Esophagus muscularis mucosa (tissue), 4 donors: ENCODE data around the gene BRINP1. TPM values are rescaled to one million over a fixed set of nuclear protein-coding genes. Genes with fewer than 3 reads are reported as not detected.

Experiments
- DNase-seq: peaks from one replicate; pipeline ENCODE4 v3.0.0-alpha.2; 2017; ENCODE audit errors: extremely low spot score
- H3K27ac ChIP-seq, 4 donors: fragments of 200-600 bp; sonication (generic); replicated peaks in 1 of 4; 1 replicate in 3 of 4; 2 replicates in 1 of 4; pipeline ENCODE4 v1.5.1; 2016 to 2019; ENCODE audit warnings: mild to moderate bottlenecking in 1 of 4
- H3K27me3 ChIP-seq, 4 donors: fragments of 200-600 bp; sonication (generic); one replicate each; pipeline versions ENCODE4 v1.5.1 to v1.6.0; 2016 to 2019
- H3K36me3 ChIP-seq, 4 donors: fragments of 200-600 bp; sonication (generic); one replicate each; pipeline ENCODE4 v1.5.1; 2016 to 2019
- H3K4me1 ChIP-seq, 4 donors: fragments of 200-600 bp; sonication (generic); one replicate each; pipeline ENCODE4 v1.5.1; 2016 to 2019
- H3K4me3 ChIP-seq, 4 donors: fragments of 200-600 bp; sonication (generic); 1 replicate in 2 of 4; 2 replicates in 2 of 4; pipeline ENCODE4 v1.5.1; 2016 to 2019; ENCODE audit warnings: mild to moderate bottlenecking in 4 of 4, moderate library complexity in 1 of 4
- H3K9me3 ChIP-seq, 4 donors: fragments of 200-600 bp; sonication (generic); 1 replicate in 3 of 4; 2 replicates in 1 of 4; pipeline ENCODE4 v1.5.1; 2016 to 2019
- CTCF ChIP-seq, 3 experiments: fragments of 200-600 bp in 2 of 3; fragments of 450-650 bp in 1 of 3; sonication (generic) in 2 of 3; IDR thresholded peaks; one replicate each; pipeline ENCODE4 v1.5.1; 2017 to 2019; ENCODE audit warnings: antibody characterized with exemption in 3 of 3, mild to moderate bottlenecking in 2 of 3, moderate library complexity in 1 of 3
- EP300 ChIP-seq: sonication (generic); formaldehyde crosslinking; IDR thresholded peaks from one replicate; pipeline ENCODE4 v1.6.1; 2017; ENCODE audit warnings: antibody characterized with exemption
- POLR2A ChIP-seq: fragments of 450-650 bp; IDR thresholded peaks from one replicate; pipeline ENCODE4 v1.6.1; 2017; ENCODE audit warnings: antibody characterized with exemption, moderate library complexity, mild to moderate bottlenecking, low read depth
- POLR2AphosphoS5 ChIP-seq, 2 donors: sonication (generic); formaldehyde crosslinking; IDR thresholded peaks; one replicate each; pipeline ENCODE4 v1.6.1; 2017; ENCODE audit warnings: antibody characterized with exemption in 2 of 2
- WGBS: methylation state at CpG from one replicate; pipeline ENCODE4 v1.1.5; 2018; 5-methylcytosine and 5-hydroxymethylcytosine counted together
- intact Hi-C: fragments of 100-400 bp; cut with DNase I; formaldehyde crosslinking; loops from one replicate; pipeline ENCODE4 v1.15.1; 2023
- total RNA-seq, 4 donors: library from RNA; depleted of rRNA; stranded (reverse); fragments of >200 nt; gene quantifications; one replicate each; pipeline versions ENCODE4 v1.1.0 to v1.2.1, GENCODE V29; 2016

Gene BRINP1
- total RNA-seq, 4 donors from 2014 or later, result not detected

GRCh38 chr9:119184265-119184936 is 184.8 kb downstream of the BRINP1 start:
- H3K9me3 ChIP-seq, result peaks cover 0 to 9% (median 0%) of the 10 kb centered on the region in 4 donors
- intact Hi-C loops, result no loop called here
- H3K27me3 ChIP-seq, result no peaks in the 10 kb centered on the region
- H3K4me3 ChIP-seq, result no peak overlapping the region
- H3K36me3 ChIP-seq, result no peaks in the 10 kb centered on the region
- H3K27ac ChIP-seq, result no peak overlapping the region
- H3K4me1 ChIP-seq, result no peaks in the 10 kb centered on the region
- no peak for DNase-seq
- no peak for TF ChIP-seq CTCF (IDR thresholded peaks at IDR 0.05)
- TF ChIP-seq EP300, result no peak
- TF ChIP-seq POLR2AphosphoS5 (IDR thresholded peaks at IDR 0.05), result no peak
- TF ChIP-seq POLR2A, result no peak
- 77% methylated on average over 3 of the region's 3 CpGs for WGBS

- H3K27me3 ChIP-seq, result no peaks in the 10 kb centered on the region
- no peak overlapping the region for H3K4me3 ChIP-seq
- no peak overlapping the region for H3K27ac ChIP-seq
- no peaks in the 10 kb centered on the region for H3K36me3 ChIP-seq
- DNase-seq, result no peak
- H3K9me3 ChIP-seq, result peaks cover 0 to under 1% (median 0%) of the 10 kb centered on the region in 4 donors
- TF ChIP-seq POLR2AphosphoS5 (IDR thresholded peaks at IDR 0.05), result no peak
- no peak for TF ChIP-seq CTCF (IDR thresholded peaks at IDR 0.05)
- TF ChIP-seq POLR2A, result no peak
- TF ChIP-seq EP300, result no peak
- H3K4me1 ChIP-seq, result no peaks in the 10 kb centered on the region
- intact Hi-C loops, result no loop called here
Observed at GRCh38 chr9:119181561-119181960, 187.7 kb downstream of the BRINP1 start.

- no peaks in the 10 kb centered on the region for H3K4me1 ChIP-seq
- no peak overlapping the region for H3K4me3 ChIP-seq
- no peaks in the 10 kb centered on the region for H3K9me3 ChIP-seq
- intact Hi-C loops, result no loop called here
- TF ChIP-seq EP300, result no peak
- no peak for TF ChIP-seq CTCF (IDR thresholded peaks at IDR 0.05)
- no peak for TF ChIP-seq POLR2AphosphoS5 (IDR thresholded peaks at IDR 0.05)
- TF ChIP-seq POLR2A, result no peak
- WGBS, result 85% methylated on average over 3 of the region's 3 CpGs
- no peak overlapping the region for H3K27ac ChIP-seq
- no peaks in the 10 kb centered on the region for H3K36me3 ChIP-seq
- DNase-seq, result no peak
- H3K27me3 ChIP-seq, result no peaks in the 10 kb centered on the region
Observed at GRCh38 chr9:119180897-119181296, 188.3 kb downstream of the BRINP1 start.

- intact Hi-C loops, result no loop called here
- H3K27me3 ChIP-seq, result no peaks in the 10 kb centered on the region
Observed at GRCh38 chr9:119179701-119180100, 189.5 kb downstream of the BRINP1 start.

More at GRCh38 chr9:119179701-119180100, 189.5 kb downstream of the BRINP1 start:
- no peak overlapping the region for H3K4me3 ChIP-seq
- H3K36me3 ChIP-seq, result no peaks in the 10 kb centered on the region
- H3K9me3 ChIP-seq, result no peaks in the 10 kb centered on the region
- whole genome bisulfite sequencing, result 53% methylated on average over 3 of the region's 3 CpGs
- DNase-seq, result no peak
- no peak overlapping the region for H3K27ac ChIP-seq
- H3K4me1 ChIP-seq, result no peaks in the 10 kb centered on the region
- TF ChIP-seq POLR2A (no peak), EP300 (no peak), CTCF (IDR thresholded peaks at IDR 0.05) (no peak), POLR2AphosphoS5 (IDR thresholded peaks at IDR 0.05) (no peak)
